ENCODE measurements around the gene JTB.

DNA sequence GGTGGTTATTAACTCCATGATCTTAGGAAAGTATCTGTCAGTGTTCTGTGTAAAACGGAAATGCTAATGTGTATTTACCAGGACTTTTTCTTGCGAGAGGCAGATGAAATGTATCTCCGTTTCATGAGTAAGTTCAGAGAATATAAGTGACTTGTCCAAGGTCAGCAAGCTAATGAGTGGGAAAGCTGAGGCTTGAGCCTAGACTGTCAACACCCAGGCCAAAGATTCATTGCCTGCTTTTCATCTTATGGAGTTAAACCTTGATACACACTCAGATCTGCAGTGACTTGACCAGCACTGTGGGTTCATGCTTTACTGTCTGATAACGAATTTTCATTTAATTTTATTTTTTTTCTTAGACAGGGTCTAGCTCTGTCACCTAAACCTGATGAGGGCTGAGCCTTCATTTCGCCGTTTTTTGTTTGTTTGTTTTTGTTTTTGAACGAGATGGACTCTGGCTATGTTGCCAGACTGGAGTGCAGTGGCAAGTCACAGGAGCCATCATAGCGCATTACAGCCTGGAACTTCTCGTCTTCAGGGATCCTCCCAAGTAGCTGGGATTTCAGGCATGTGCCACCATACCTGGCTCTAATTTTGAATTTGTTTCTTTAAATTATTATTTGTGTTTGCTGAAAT, 918 bp upstream of the JTB start:
- TF ChIP-seq POLR2A (IDR thresholded peaks at IDR 0.05; ENCODE audit: low read depth, low read length) (no peak), TAF1 (IDR thresholded peaks at IDR 0.05; ENCODE audit: low read depth, low read length) (no peak), POLR2AphosphoS5 (IDR thresholded peaks at IDR 0.05; ENCODE audit: low read depth, low read length) (no peak), SPI1 (IDR thresholded peaks at IDR 0.05; ENCODE audit: low read depth, low read length) (no peak), POU2F2 (IDR thresholded peaks at IDR 0.05; ENCODE audit: low read depth, low read length) (no peak), PAX5 (IDR thresholded peaks at IDR 0.05; ENCODE audit: insufficient read depth, low read length, severe bottlenecking) (no peak)

Data from GM12891 (cell line).